DOHH2 (cell line): Measurements from ENCODE around the gene CALN1.

Experiments used
- EZH2phosphoT487 ChIP-seq: fragments of 200-600 bp; sonication (generic); IDR thresholded peaks from 2 replicates; pipeline ENCODE4 v1.6.1; 2017; ENCODE audit warnings: borderline replicate concordance, mild to moderate bottlenecking, antibody characterized with exemption, low read length, moderate library complexity, mixed read lengths
- TF ChIP-seq, protein P1 (sequence below): fragments of 200-600 bp; sonication (generic); IDR thresholded peaks from one replicate; pipeline ENCODE4 v1.5.1; 2014; ENCODE audit warnings: antibody characterized with exemption, mild to moderate bottlenecking, low read depth, low read length; ENCODE audit not compliant: poor library complexity, severe bottlenecking

DNA sequence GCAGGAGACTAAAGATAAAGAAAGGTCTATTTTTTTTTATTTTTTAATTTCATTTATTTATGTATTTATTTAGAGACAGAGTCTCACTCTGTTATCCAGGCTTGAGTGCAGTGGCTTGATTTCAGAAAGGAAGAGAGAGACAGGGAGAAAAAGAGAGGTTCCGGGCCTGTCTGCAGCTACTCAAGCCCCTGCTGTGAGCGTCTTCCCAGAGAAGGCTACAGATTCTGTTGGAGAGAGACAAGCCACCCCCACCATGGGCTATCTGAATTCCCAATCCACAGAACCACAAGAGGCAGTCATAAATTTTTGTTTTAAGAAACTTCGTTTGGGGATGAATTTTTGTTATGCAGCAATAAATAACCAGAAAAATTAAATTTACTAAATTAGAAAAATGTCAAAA is 68.1 kb downstream of the CALN1 start:
- TF ChIP-seq, protein P1, sequence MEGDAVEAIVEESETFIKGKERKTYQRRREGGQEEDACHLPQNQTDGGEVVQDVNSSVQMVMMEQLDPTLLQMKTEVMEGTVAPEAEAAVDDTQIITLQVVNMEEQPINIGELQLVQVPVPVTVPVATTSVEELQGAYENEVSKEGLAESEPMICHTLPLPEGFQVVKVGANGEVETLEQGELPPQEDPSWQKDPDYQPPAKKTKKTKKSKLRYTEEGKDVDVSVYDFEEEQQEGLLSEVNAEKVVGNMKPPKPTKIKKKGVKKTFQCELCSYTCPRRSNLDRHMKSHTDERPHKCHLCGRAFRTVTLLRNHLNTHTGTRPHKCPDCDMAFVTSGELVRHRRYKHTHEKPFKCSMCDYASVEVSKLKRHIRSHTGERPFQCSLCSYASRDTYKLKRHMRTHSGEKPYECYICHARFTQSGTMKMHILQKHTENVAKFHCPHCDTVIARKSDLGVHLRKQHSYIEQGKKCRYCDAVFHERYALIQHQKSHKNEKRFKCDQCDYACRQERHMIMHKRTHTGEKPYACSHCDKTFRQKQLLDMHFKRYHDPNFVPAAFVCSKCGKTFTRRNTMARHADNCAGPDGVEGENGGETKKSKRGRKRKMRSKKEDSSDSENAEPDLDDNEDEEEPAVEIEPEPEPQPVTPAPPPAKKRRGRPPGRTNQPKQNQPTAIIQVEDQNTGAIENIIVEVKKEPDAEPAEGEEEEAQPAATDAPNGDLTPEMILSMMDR: no peak
- TF ChIP-seq EZH2phosphoT487: no peak
